HCT116 (cell line): ENCODE measurements around the gene GLRA3. TPM values are rescaled to one million over a fixed set of nuclear protein-coding genes. Genes with fewer than 3 reads are reported as not detected.

Experiments used
- ATAC-seq: fragments of 200-7000 bp; cut with Tn5 transposase; 2 replicates; pipeline ENCODE4 v1.9.1; 2020; ENCODE audit warnings: mild to moderate bottlenecking, moderate library complexity
- BruUV-seq: library from RNA; stranded (reverse); fragments of 400-500 nt; replicated peaks from 2 replicates; lab custom pipeline; 2021; lab: Mats Ljungman, UMichigan
- CTCF ChIA-PET: fragments of 300-600 bp; sonication (Branson Sonifier 250); formaldehyde crosslinking; loops from one replicate; lab custom pipeline; 2021; ENCODE audit warnings: antibody characterized with exemption; lab: Charles Lee
- POLR2A ChIA-PET: fragments of 300-600, 350-600 bp; sonication (Branson Sonifier 250); formaldehyde crosslinking; loops from one replicate; lab custom pipeline; 2021; ENCODE audit warnings: antibody characterized with exemption; lab: Charles Lee
- RAD21 ChIA-PET, 2 experiments: fragments of 300-600 bp; sonication (Branson Sonifier 250); formaldehyde crosslinking; loops; one replicate each; lab custom pipeline; 2023; ENCODE audit warnings: low total read pairs in 2 of 2; ENCODE audit not compliant: uncharacterized antibody in 2 of 2, unreplicated experiment in 2 of 2, low non-redundant PET in 1 of 2; lab: Charles Lee
- DNase-seq: peaks from one replicate; pipeline ENCODE4 v3.0.0-alpha.2; 2010; ENCODE audit warnings: low read depth, low spot score
- H2AFZ ChIP-seq: fragments of 200-600 bp; shearing (Covaris generic), sonication (generic); 2 replicates; pipeline ENCODE4 v1.6.1; 2017; ENCODE audit warnings: low read depth, mixed run types, mixed read lengths, antibody characterized with exemption, low read length; ENCODE audit not compliant: poor library complexity, severe bottlenecking
- H3K27ac ChIP-seq: 2 replicates; pipeline ENCODE4 v1.5.1; 2012; ENCODE audit warnings: low read depth, low read length
- H3K27me3 ChIP-seq: fragments of 200-600 bp; sonication (generic); 2 replicates; pipeline ENCODE4 v1.6.1; 2016; ENCODE audit warnings: mixed run types, low read length, mixed read lengths; ENCODE audit not compliant: insufficient read depth
- H3K36me3 ChIP-seq, 2 experiments: fragments of 200-500 bp in 1 of 2; fragments of 200-600 bp in 1 of 2; sonication (Bioruptor generic) in 1 of 2; sonication (generic) in 1 of 2; 2 replicates each; pipeline versions ENCODE4 v1.5.1 to v1.6.1; 2014 to 2016; ENCODE audit warnings: low read length in 2 of 2, inconsistent platforms in 1 of 2, mixed read lengths in 1 of 2, mixed run types in 1 of 2; ENCODE audit not compliant: insufficient read depth in 2 of 2, control insufficient read depth in 1 of 2
- H3K4me1 ChIP-seq, 2 experiments: fragments of 200-600 bp in 1 of 2; sonication (generic) in 1 of 2; 2 replicates each; pipeline versions ENCODE4 v1.5.1 to v1.6.1; 2012 to 2017; ENCODE audit warnings: low read length in 2 of 2, inconsistent platforms in 1 of 2, mild to moderate bottlenecking in 1 of 2, mixed read lengths in 1 of 2, mixed run types in 1 of 2, moderate library complexity in 1 of 2; ENCODE audit not compliant: insufficient read depth in 2 of 2, control insufficient read depth in 1 of 2
- H3K4me2 ChIP-seq: fragments of 200-600 bp; sonication (generic); 2 replicates; pipeline ENCODE4 v1.6.1; 2017; ENCODE audit warnings: mixed run types, low read length, mixed read lengths
- H3K4me3 ChIP-seq, 2 experiments: fragments of 200-600 bp in 1 of 2; sonication (generic) in 1 of 2; replicated peaks in 1 of 2; 2 replicates each; pipeline ENCODE4 v1.5.1; 2011 to 2016; ENCODE audit warnings: low read length in 2 of 2, control low read depth in 1 of 2, low read depth in 1 of 2, mild to moderate bottlenecking in 1 of 2, mixed read lengths in 1 of 2, mixed run types in 1 of 2
- H3K79me2 ChIP-seq: fragments of 200-600 bp; sonication (generic); 2 replicates; pipeline ENCODE4 v1.6.1; 2017; ENCODE audit warnings: mild to moderate bottlenecking, mixed run types, low read length, moderate library complexity, mixed read lengths; ENCODE audit not compliant: insufficient read depth
- H3K9ac ChIP-seq: fragments of 200-600 bp; sonication (generic); 2 replicates; pipeline ENCODE4 v1.6.1; 2016; ENCODE audit warnings: low read length, mixed read lengths
- H3K9me2 ChIP-seq: fragments of 200-600 bp; sonication (generic), shearing (Covaris generic); 2 replicates; pipeline ENCODE4 v1.6.1; 2017; ENCODE audit warnings: mixed run types, mild to moderate bottlenecking, moderate library complexity; ENCODE audit not compliant: insufficient read depth
- H3K9me3 ChIP-seq, 2 experiments: fragments of 200-500 bp in 1 of 2; fragments of 200-600 bp in 1 of 2; sonication (Bioruptor generic) in 1 of 2; sonication (generic) in 1 of 2; 2 replicates each; pipeline ENCODE4 v1.6.1; 2014 to 2017; ENCODE audit warnings: low read length in 2 of 2, mixed read lengths in 2 of 2, inconsistent platforms in 1 of 2, low read depth in 1 of 2, mild to moderate bottlenecking in 1 of 2, mixed run types in 1 of 2, moderate library complexity in 1 of 2; ENCODE audit not compliant: control insufficient read depth in 1 of 2, insufficient read depth in 1 of 2
- H4K20me1 ChIP-seq: fragments of 200-600 bp; sonication (generic), shearing (Covaris generic); 2 replicates; pipeline ENCODE4 v1.6.1; 2017; ENCODE audit warnings: mixed run types, mild to moderate bottlenecking, moderate library complexity; ENCODE audit not compliant: insufficient read depth
- CBX3 ChIP-seq: IDR thresholded peaks from 2 replicates; pipeline ENCODE4 v1.6.1; 2012; ENCODE audit warnings: low read depth
- CTCF ChIP-seq, 3 experiments: fragments of 200-600 bp in 1 of 3; sonication (generic) in 1 of 3; IDR thresholded peaks in 2 of 3; conservative IDR thresholded peaks in 1 of 3; 2 replicates each; pipeline ENCODE4 v1.5.1; 2012 to 2017; ENCODE audit warnings: low read depth in 2 of 3, low read length in 2 of 3, antibody characterized with exemption in 1 of 3, borderline replicate concordance in 1 of 3, control low read depth in 1 of 3, mild to moderate bottlenecking in 1 of 3, mixed read lengths in 1 of 3, mixed run types in 1 of 3, moderate library complexity in 1 of 3; ENCODE audit not compliant: insufficient read depth in 1 of 3
- EGR1 ChIP-seq: IDR thresholded peaks from 2 replicates; pipeline ENCODE4 v1.6.1; 2012; ENCODE audit warnings: low read depth
- ELF1 ChIP-seq: IDR thresholded peaks from 2 replicates; pipeline ENCODE4 v1.6.1; 2012; ENCODE audit warnings: low read depth, borderline replicate concordance
- EZH2 ChIP-seq: fragments of 200-600 bp; sonication (generic); IDR thresholded peaks from 2 replicates; pipeline ENCODE4 v1.6.1; 2017; ENCODE audit warnings: antibody characterized with exemption, mixed run types
- EZH2phosphoT487 ChIP-seq: fragments of 200-600 bp; IDR thresholded peaks from 2 replicates; pipeline ENCODE4 v1.6.1; 2018; ENCODE audit warnings: antibody characterized with exemption, borderline replicate concordance
- FOSL1 ChIP-seq: IDR thresholded peaks from 2 replicates; pipeline ENCODE4 v1.6.1; 2012; ENCODE audit warnings: low read depth
- JUND ChIP-seq: IDR thresholded peaks from 2 replicates; pipeline ENCODE4 v1.6.1; 2012
- POLR2A ChIP-seq: IDR thresholded peaks from 2 replicates; pipeline ENCODE4 v1.7.0; 2011; ENCODE audit warnings: borderline replicate concordance; ENCODE audit not compliant: insufficient read depth, insufficient read length; ENCODE audit errors: extremely low read depth
- RAD21 ChIP-seq: IDR thresholded peaks from 2 replicates; pipeline ENCODE4 v1.6.1; 2012; ENCODE audit warnings: low read depth, mild to moderate bottlenecking
- SIN3A ChIP-seq: IDR thresholded peaks from 2 replicates; pipeline ENCODE4 v1.6.1; 2012; ENCODE audit warnings: low read depth
- TCF7L2 ChIP-seq: IDR thresholded peaks from 2 replicates; pipeline ENCODE4 v1.7.0; 2011; ENCODE audit warnings: borderline replicate concordance, inconsistent platforms; ENCODE audit not compliant: insufficient read depth, insufficient read length; ENCODE audit errors: extremely low read depth
- YY1 ChIP-seq: IDR thresholded peaks from 2 replicates; pipeline ENCODE4 v1.6.1; 2011; ENCODE audit warnings: low read length, low read depth, moderate library complexity, mild to moderate bottlenecking; ENCODE audit not compliant: insufficient replicate concordance; ENCODE audit errors: extremely low read depth
- ZFX ChIP-seq: fragments of 450-650 bp; IDR thresholded peaks from 2 replicates; pipeline ENCODE4 v1.6.1; 2017
- ZNF274 ChIP-seq: fragments of 200-500 bp; sonication (Bioruptor generic); IDR thresholded peaks from 2 replicates; pipeline ENCODE4 v1.6.1; 2014; ENCODE audit warnings: mild to moderate bottlenecking, low read depth, low read length, inconsistent platforms
- intact Hi-C: fragments of 100-400 bp; cut with micrococcal nuclease; formaldehyde crosslinking; loops from 2 replicates; pipeline ENCODE4 v1.10.0; 2022
- total RNA-seq: library from RNA; stranded (reverse); gene quantifications from one replicate; pipeline ENCODE4 v1.2.1, GENCODE V29; 2021; ENCODE audit not compliant: unreplicated experiment

The GLRA3 gene
- total RNA-seq, 1 experiment from 2014 or later = not detected

GRCh38 chr4:174592256-174592984 lies 236.6 kb downstream of the GLRA3 start:
- Histone ChIP-seq H3K79me2 (no peaks in the 10 kb centered on the region), H3K4me2 (peak overlapping the region; percentile 22; the same call in 1 of the 2 replicates), H3K27me3 (no peaks in the 10 kb centered on the region), H3K9me2 (no peaks in the 10 kb centered on the region), H2AFZ (no peak overlapping the region), H3K36me3 (no peaks in the 10 kb centered on the region), H3K4me3 (no peak overlapping the region), H4K20me1 (no peaks in the 10 kb centered on the region), H3K4me1 (peaks cover 0 to 5% of the 10 kb centered on the region in 2 experiments; a peak in 2 of 4 replicates), H3K9ac (no peak overlapping the region), H3K9me3 (no peaks in the 10 kb centered on the region), H3K27ac (no peak overlapping the region)
- ChIA-PET RAD21 (no interaction called here), POLR2A (no interaction called here), CTCF (no interaction called here)
- BruUV-seq = no TSS peak
- DNase-seq (no peak), ATAC-seq (no peak)
- TF ChIP-seq SIN3A (no peak), ELF1 (no peak), ZFX (no peak), ZNF274 (no peak), YY1 (no peak), POLR2A (no peak), JUND (no peak), CBX3 (no peak), CTCF (IDR thresholded peaks at IDR 0.05 in 2 of 3, conservative IDR thresholded peaks at IDR 0.05 in 1 of 3; ENCODE audit: borderline replicate concordance in 1 of 3, insufficient read depth in 1 of 3, low read depth in 2 of 3, low read length in 2 of 3) (no peak), EZH2 (no peak), FOSL1 (no peak), TCF7L2 (no peak), RAD21 (no peak), EGR1 (no peak), EZH2phosphoT487 (no peak)
- intact Hi-C loops = no loop called here
